A673 (cell line): Measurements from ENCODE around the gene ARHGAP26. TPM values are rescaled to one million over a fixed set of nuclear protein-coding genes. Genes with fewer than 3 reads are reported as not detected.

Experiments used
- BruUV-seq: library from RNA; stranded (reverse); fragments of 400-500 nt; replicated peaks from 2 replicates; lab custom pipeline; 2021; lab: Mats Ljungman, UMichigan
- CTCF ChIA-PET: fragments of 300-600 bp; sonication (Branson Sonifier 250); formaldehyde crosslinking; loops from one replicate; lab custom pipeline; 2022; ENCODE audit warnings: antibody characterized with exemption; lab: Charles Lee
- POLR2A ChIA-PET: fragments of 300-600 bp; sonication (Branson Sonifier 250); formaldehyde crosslinking; loops from one replicate; lab custom pipeline; 2022; ENCODE audit warnings: antibody characterized with exemption; ENCODE audit not compliant: low non-redundant PET; lab: Charles Lee
- DNase-seq: peaks from one replicate; pipeline ENCODE4 v3.0.0-alpha.2; 2015; ENCODE audit warnings: low spot score
- H3K27ac ChIP-seq: fragments of 200-600 bp; sonication (generic); 2 replicates; pipeline ENCODE4 v1.5.1; 2016; ENCODE audit warnings: mixed run types, low read depth, mild to moderate bottlenecking, mixed read lengths, antibody characterized with exemption, low read length; ENCODE audit not compliant: poor library complexity, severe bottlenecking
- H3K27me3 ChIP-seq: fragments of 200-600 bp; sonication (generic); replicated peaks from 2 replicates; pipeline ENCODE4 v1.6.1; 2017; ENCODE audit warnings: mixed run types, low read depth, mild to moderate bottlenecking, mixed read lengths, antibody characterized with exemption, low read length; ENCODE audit not compliant: insufficient read depth, poor library complexity
- H3K36me3 ChIP-seq: fragments of 200-600 bp; sonication (generic); 2 replicates; pipeline ENCODE4 v1.6.1; 2016; ENCODE audit warnings: mixed run types, mild to moderate bottlenecking, mixed read lengths, antibody characterized with exemption, low read length; ENCODE audit not compliant: insufficient read depth, poor library complexity, severe bottlenecking
- H3K4me1 ChIP-seq: fragments of 200-600 bp; sonication (generic); 2 replicates; pipeline ENCODE4 v1.6.1; 2017; ENCODE audit warnings: mixed run types, mild to moderate bottlenecking, mixed read lengths, antibody characterized with exemption, low read length; ENCODE audit not compliant: insufficient read depth, poor library complexity, severe bottlenecking
- H3K4me3 ChIP-seq: fragments of 200-600 bp; sonication (generic); 2 replicates; pipeline ENCODE4 v1.5.1; 2016; ENCODE audit warnings: low read depth, mixed run types, mild to moderate bottlenecking, mixed read lengths, low read length; ENCODE audit not compliant: poor library complexity, severe bottlenecking
- H3K9me3 ChIP-seq: fragments of 200-600 bp; sonication (generic); 2 replicates; pipeline ENCODE4 v1.6.1; 2016; ENCODE audit warnings: mixed run types, low read depth, mild to moderate bottlenecking, mixed read lengths, antibody characterized with exemption, low read length; ENCODE audit not compliant: poor library complexity, severe bottlenecking
- EZH2 ChIP-seq: fragments of 200-600 bp; sonication (generic); IDR thresholded peaks from 2 replicates; pipeline ENCODE4 v1.6.1; 2017; ENCODE audit warnings: borderline replicate concordance, low read depth, mild to moderate bottlenecking, mixed read lengths, antibody characterized with exemption, low read length; ENCODE audit not compliant: poor library complexity, severe bottlenecking
- intact Hi-C: fragments of 100-400 bp; cut with micrococcal nuclease; formaldehyde crosslinking; loops from one replicate; pipeline ENCODE4 v1.10.0; 2022; ENCODE audit not compliant: unreplicated experiment
- total RNA-seq: library from RNA; stranded (reverse); gene quantifications from 2 replicates; pipeline ENCODE4 v1.2.3, GENCODE V29; 2021
- TF ChIP-seq, protein P1 (sequence below): fragments of 300-800, 200-600 bp; sonication (generic); conservative IDR thresholded peaks from 2 replicates; pipeline ENCODE4 v1.5.1; 2017; ENCODE audit warnings: low read depth, mild to moderate bottlenecking, antibody characterized with exemption, low read length, moderate library complexity, mixed read lengths

ARHGAP26 gene
- total RNA-seq, 1 experiment from 2014 or later: 25.5 TPM

DNA sequence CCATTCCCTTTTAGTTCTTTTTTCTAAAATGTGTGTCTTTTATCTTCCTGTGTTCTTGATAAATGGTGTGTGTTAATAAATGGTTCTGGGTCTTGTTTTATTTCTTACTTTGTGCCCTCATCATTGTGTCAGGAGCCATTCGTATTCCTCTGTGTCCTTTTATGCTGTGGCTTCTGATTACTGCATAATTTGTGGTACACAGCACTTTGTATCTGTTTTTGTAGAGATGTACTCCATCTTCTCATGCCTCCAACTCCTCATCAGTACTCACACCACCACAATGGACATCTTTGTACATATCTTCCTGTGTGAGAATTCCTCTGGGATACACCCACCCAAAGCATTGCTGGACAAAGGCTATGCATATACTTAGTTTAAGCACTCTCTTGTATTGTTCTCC, 247.4 kb downstream of the ARHGAP26 start:
- DNase-seq: no peak
- no peaks in the 10 kb centered on the region for H3K4me1 ChIP-seq
- H3K36me3 ChIP-seq: no peaks in the 10 kb centered on the region
- POLR2A ChIA-PET: no interaction called here
- intact Hi-C loops: loop anchor here (5.0 to 10.0 kb wide), 2 partner anchors 200 to 947 kb away; no protein-coding TSS in a partner anchor
- peaks cover 3% of the 10 kb centered on the region for H3K9me3 ChIP-seq
- no peak overlapping the region for H3K27ac ChIP-seq
- no peaks in the 10 kb centered on the region for H3K27me3 ChIP-seq
- no peak overlapping the region for H3K4me3 ChIP-seq
- CTCF ChIA-PET: no interaction called here
- no TSS peak for BruUV-seq
- TF ChIP-seq, protein P1, sequence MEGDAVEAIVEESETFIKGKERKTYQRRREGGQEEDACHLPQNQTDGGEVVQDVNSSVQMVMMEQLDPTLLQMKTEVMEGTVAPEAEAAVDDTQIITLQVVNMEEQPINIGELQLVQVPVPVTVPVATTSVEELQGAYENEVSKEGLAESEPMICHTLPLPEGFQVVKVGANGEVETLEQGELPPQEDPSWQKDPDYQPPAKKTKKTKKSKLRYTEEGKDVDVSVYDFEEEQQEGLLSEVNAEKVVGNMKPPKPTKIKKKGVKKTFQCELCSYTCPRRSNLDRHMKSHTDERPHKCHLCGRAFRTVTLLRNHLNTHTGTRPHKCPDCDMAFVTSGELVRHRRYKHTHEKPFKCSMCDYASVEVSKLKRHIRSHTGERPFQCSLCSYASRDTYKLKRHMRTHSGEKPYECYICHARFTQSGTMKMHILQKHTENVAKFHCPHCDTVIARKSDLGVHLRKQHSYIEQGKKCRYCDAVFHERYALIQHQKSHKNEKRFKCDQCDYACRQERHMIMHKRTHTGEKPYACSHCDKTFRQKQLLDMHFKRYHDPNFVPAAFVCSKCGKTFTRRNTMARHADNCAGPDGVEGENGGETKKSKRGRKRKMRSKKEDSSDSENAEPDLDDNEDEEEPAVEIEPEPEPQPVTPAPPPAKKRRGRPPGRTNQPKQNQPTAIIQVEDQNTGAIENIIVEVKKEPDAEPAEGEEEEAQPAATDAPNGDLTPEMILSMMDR: no peak
- no peak for TF ChIP-seq EZH2

DNA sequence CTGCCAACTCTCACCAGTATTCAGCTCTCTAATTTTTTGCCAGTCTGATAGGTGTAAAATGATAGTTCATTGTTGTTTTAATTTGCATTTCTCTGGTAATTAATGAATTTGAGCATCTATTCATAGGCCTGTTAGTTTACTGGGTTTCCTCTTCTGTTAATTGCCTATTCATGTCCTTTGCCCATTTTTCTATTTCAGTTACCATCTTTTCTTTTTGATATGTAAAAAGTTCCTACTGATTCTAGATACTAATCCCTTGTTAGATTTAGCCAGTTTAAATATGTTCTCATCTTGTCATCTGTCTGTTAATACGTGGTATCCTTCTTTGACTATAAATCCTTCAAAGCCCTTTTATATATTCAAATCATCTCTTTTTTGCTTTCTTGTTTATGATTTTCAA, 247.8 kb downstream of the ARHGAP26 start:
- Histone ChIP-seq H3K9me3 (peaks cover 3% of the 10 kb centered on the region), H3K27me3 (no peaks in the 10 kb centered on the region), H3K27ac (no peak overlapping the region), H3K36me3 (no peaks in the 10 kb centered on the region), H3K4me1 (no peaks in the 10 kb centered on the region), H3K4me3 (no peak overlapping the region)
- ChIA-PET POLR2A (no interaction called here), CTCF (no interaction called here)
- DNase-seq: no peak
- TF ChIP-seq EZH2: no peak
- TF ChIP-seq, protein P1: no peak
- BruUV-seq: no TSS peak
- intact Hi-C loops: loop anchor here (5.0 to 10.0 kb wide), 2 partner anchors 199 to 947 kb away; no protein-coding TSS in a partner anchor

DNA sequence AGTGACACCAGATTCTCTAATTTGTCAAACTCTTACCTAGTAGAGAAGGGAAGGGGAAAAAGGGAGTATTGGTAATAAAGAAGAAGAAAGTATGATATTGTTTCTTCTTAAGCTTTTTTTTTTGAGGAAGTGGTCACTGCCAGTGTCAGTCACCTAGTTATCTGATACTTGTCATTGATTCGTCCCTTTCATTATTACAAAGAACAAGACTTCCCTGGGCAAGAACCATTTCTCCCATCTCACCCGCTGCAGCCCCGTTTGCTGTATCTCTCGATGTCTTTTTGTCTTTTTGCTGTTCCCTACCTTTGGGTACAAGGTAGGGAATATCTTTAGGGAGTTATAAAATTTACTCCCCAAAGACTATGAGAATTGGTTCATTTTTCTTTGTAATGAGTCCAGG, 249.0 kb downstream of the ARHGAP26 start:
- TF ChIP-seq, protein P1: no peak
- TF ChIP-seq EZH2: no peak
- Histone ChIP-seq H3K9me3 (peaks cover 3% of the 10 kb centered on the region), H3K4me3 (no peak overlapping the region), H3K27ac (no peak overlapping the region), H3K36me3 (no peaks in the 10 kb centered on the region), H3K4me1 (no peaks in the 10 kb centered on the region), H3K27me3 (no peaks in the 10 kb centered on the region)
- BruUV-seq: no TSS peak
- ChIA-PET CTCF (no interaction called here), POLR2A (no interaction called here)
- no peak for DNase-seq
- intact Hi-C loops: loop anchor here (5.0 to 10.0 kb wide), 2 partner anchors 198 to 946 kb away; no protein-coding TSS in a partner anchor
